Raji (cell line): ENCODE results near the gene MORC4.

Source experiments
- POLR2A ChIP-seq: IDR thresholded peaks from 2 replicates; pipeline ENCODE4 v1.6.1; 2011; ENCODE audit warnings: low read depth, low read length, control low read depth; ENCODE audit not compliant: insufficient read depth

MORC4 gene

GRCh38 chrX:106902684-106903083 lies 97.3 kb downstream of the MORC4 start:
- TF ChIP-seq POLR2A = no peak

DNA sequence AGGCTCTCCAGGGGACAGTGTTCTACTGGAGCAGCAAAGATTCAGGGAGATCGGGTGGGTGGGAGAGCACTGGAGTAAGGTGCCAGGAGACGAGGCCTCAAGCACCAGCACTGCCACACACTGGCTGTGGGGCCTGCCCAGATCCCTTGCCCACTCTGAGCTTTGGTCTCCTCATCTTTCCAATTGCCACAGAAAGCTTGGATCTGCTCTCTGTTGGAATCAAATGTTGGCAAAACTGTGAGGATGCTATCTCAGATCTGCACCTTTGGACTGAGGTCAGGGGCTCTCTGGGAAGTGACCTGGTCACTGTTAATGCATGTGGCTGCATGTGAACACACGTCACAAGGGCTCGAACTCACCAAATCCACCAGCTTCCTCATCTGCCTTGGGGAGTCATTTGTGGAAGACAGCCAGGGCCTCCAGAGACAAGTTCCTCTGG lies 98.2 kb downstream of the MORC4 start:
- no peak for TF ChIP-seq POLR2A

GRCh38 chrX:106901341-106901740 lies 98.7 kb downstream of the MORC4 start:
- no peak for TF ChIP-seq POLR2A

GRCh38 chrX:106899841-106900240 lies 100.2 kb downstream of the MORC4 start:
- no peak for TF ChIP-seq POLR2A

DNA sequence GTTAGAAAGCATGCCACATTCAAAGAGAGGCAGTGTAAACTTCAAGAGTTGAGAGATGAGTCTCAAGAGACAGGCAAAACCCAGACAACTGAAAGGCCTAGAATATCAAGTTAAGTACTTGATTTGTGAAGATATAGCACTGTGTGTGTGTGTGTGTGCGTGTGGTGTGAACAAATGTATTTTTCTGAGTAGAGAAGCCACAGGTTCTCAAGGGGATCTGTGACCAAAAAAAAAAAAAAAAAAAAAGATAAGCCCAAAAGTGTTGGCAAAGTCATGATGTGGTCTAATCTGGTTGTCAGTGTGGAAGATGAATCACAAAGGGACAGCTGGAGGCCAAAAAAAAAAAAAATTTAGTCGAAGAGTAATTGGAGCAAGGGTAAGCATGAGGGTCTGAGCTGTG lies 100.7 kb downstream of the MORC4 start:
- TF ChIP-seq POLR2A = no peak

DNA sequence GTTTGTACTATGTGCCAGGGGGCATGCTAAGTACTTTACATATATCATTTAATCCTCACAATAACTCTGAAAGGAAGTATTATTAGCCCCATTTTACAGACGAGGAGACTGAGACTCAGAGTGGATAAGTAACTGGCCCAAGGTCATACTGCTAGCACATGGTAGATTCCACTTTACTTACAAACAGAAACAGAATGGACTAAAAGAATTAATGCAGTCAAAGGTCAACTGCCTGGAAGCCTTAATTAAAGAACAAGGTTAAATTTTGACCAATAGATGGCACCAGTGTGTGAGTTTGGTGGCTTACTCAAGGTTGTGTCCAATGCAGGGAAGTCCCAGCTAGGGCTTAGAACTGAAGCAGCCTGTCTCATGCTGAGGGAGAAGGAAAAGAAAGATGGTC lies 101.5 kb downstream of the MORC4 start:
- TF ChIP-seq POLR2A = no peak

- TF ChIP-seq POLR2A = no peak
Measured at GRCh38 chrX:106897259-106897658, 102.8 kb downstream of the MORC4 start.

- TF ChIP-seq POLR2A = no peak
Measured at GRCh38 chrX:106894978-106895452, 105.0 kb downstream of the MORC4 start.

DNA sequence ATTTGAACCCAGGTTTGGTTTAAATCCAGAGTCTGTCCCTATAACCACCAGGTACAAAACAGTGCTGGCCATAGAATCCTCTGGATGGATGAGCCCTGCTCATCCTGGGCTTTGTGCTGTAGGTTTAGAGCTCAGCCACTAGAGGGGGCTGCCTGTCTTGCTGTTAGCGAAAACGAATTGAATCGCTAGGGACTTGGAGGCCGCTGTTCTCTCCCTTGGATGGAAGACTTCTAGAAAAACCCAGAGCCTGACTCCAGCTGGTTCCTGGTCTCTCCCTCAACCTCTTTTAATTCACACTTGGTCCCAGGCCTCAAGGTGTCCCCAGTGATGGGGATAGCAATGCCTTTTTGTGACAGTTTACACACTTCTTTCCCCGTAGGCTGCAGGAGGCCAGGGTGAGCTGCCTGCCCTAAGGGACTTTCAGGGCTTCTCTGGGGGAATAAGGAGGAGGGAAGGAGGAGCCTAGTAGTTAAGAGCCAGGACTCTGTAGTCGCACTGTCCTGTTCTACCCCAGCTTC lies 105.6 kb downstream of the MORC4 start:
- TF ChIP-seq POLR2A = no peak

- TF ChIP-seq POLR2A = no peak
Measured at GRCh38 chrX:106891762-106892460, 108.1 kb downstream of the MORC4 start.
